Fibroblast of pulmonary artery (primary cell): ENCODE data around the gene PIGO.

ENCODE experiments used
- DNase-seq: peaks from one replicate; pipeline ENCODE4 v3.0.0-alpha.2; 2010; ENCODE audit warnings: low read depth
- H3K4me3 ChIP-seq: replicated peaks from 2 replicates; pipeline ENCODE4 v1.5.1; 2011; ENCODE audit warnings: low read depth, mild to moderate bottlenecking, control low read depth, low read length, moderate library complexity
- CTCF ChIP-seq: IDR thresholded peaks from 2 replicates; pipeline ENCODE4 v1.5.1; 2011; ENCODE audit warnings: mild to moderate bottlenecking, control low read depth, low read length, inconsistent platforms; ENCODE audit errors: missing control alignments

PIGO gene

DNA sequence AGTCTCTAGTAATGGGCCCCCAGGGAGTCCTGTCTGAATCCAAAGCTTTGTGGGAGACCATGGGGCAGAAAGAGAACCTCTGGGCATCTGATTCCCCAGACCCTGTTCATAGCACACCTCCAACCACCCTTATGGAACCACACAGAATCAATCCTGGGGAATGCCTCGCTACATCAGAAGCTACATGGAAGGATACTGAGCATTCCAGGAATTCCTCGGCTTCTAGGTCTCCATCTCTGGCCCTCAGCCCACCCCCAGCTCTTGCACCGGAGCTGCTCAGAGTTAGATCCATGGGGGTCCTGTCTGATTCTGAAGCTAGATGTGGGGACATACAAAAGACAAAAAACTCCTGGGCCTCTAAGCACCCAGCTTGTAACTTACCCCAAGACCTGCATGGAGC is 52.3 kb downstream of the PIGO start:
- no peak for DNase-seq
- no peak for TF ChIP-seq CTCF

DNA sequence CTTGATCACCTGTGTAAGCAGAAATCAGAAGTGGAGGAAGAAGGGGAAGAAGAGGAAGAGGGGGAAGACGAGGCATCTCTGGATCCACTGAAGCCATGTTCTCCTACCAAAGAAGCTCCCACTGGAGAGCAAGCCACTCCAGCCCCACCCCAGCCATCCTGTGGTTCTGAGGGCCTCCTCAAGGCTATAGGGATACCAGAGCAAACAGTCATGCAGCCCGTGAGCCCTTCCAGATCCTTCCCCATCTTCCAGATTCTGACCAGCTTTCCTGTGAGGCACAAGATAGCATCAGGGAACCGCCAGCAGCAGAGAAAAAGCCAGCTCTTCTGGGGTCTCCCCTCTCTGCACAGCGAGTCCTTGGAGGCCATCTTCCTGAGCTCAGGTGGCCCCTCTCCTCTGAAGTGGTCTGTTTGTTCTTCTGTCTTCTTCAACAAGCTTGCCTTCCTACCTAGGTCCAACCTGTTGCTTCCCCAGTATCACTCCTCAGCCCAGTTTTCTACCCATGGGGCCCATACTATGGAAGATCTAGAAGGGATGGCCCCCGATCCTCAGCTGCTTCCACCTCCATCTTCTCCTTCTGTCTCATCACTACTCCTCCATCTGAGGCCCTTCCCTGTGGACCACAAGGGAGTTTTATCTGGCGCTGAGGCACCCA is 53.4 kb downstream of the PIGO start:
- no peak overlapping the region for H3K4me3 ChIP-seq
- no peak for TF ChIP-seq CTCF
- no peak for DNase-seq

More for the DNA sequence above, 52.3 kb downstream of the PIGO start:
- no peak overlapping the region for H3K4me3 ChIP-seq

DNA sequence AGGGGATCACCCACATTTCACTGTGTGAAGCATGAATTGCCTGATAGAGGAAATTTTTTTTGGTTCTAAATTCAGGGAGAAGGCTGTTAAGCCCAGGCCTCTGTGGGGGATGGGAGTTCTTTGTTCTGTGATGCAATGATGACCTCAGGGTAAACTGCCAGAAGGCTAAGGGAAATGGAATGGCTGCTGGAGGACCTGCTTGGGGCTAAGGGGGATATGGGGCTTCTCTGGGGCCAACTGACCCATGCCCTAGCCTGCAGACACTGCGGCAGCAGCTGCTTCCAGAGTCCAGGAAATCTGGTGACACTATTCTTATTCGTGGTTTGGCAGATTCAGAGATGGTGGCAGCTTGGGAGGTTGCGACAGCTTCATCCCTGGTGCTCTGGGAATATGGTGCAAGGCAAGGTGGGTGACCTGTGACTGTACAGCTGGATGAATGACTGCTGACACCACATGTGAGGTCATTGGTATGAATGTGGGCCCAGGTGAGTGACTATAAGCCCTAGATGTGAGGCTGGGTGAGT is 54.2 kb downstream of the PIGO start:
- TF ChIP-seq CTCF: no peak
- no peak overlapping the region for H3K4me3 ChIP-seq
- peak; percentile 61 for DNase-seq
